PC-3 (cell line): ENCODE measurements around the gene PARP4. TPM values are rescaled to one million over a fixed set of nuclear protein-coding genes. Genes with fewer than 3 reads are reported as not detected.
A peak's percentile ranks its signal among the peaks of the same experiment; 100 is the strongest.

Experiments used
- ATAC-seq: fragments of 200-7000 bp; cut with Tn5 transposase; 2 replicates; pipeline ENCODE4 v1.9.1; 2020; ENCODE audit warnings: mild to moderate bottlenecking, moderate library complexity
- BruUV-seq: library from RNA; stranded (reverse); fragments of 400-500 nt; replicated peaks from 2 replicates; lab custom pipeline; 2021; lab: Mats Ljungman, UMichigan
- CTCF ChIA-PET: fragments of 300-600 bp; sonication (Branson Sonifier 250); formaldehyde crosslinking; loops from one replicate; lab custom pipeline; 2022; ENCODE audit warnings: antibody characterized with exemption; lab: Charles Lee
- POLR2A ChIA-PET: fragments of 300-600 bp; sonication (Branson Sonifier 250); formaldehyde crosslinking; loops from one replicate; lab custom pipeline; 2022; ENCODE audit warnings: antibody characterized with exemption; ENCODE audit not compliant: unreplicated experiment; lab: Charles Lee
- DNase-seq: peaks from one replicate; pipeline ENCODE4 v3.0.0-alpha.2; 2015
- H2AFZ ChIP-seq: fragments of 300-600 bp; sonication (generic); 2 replicates; pipeline ENCODE4 v1.6.0; 2016; ENCODE audit warnings: antibody characterized with exemption, low read length
- H3F3A ChIP-seq: fragments of 300-600 bp; sonication (generic); one replicate; pipeline ENCODE4 v1.6.0; 2017; ENCODE audit warnings: antibody characterized with exemption, low read length, control low read depth, mild to moderate bottlenecking; ENCODE audit not compliant: unreplicated experiment
- H3K27ac ChIP-seq: fragments of 300-600 bp; sonication (generic); 2 replicates; pipeline ENCODE4 v1.5.1; 2016; ENCODE audit warnings: mild to moderate bottlenecking, low read length
- H3K27me3 ChIP-seq: fragments of 300-600 bp; sonication (generic); 2 replicates; pipeline ENCODE4 v1.6.1; 2016; ENCODE audit warnings: low read length, mixed read lengths
- H3K36me3 ChIP-seq: fragments of 300-600 bp; sonication (generic); 2 replicates; pipeline ENCODE4 v1.6.1; 2016; ENCODE audit warnings: low read depth, mixed run types, low read length, mixed read lengths
- H3K4me1 ChIP-seq: fragments of 300-600 bp; sonication (generic); 2 replicates; pipeline ENCODE4 v1.5.1; 2016; ENCODE audit warnings: low read length; ENCODE audit not compliant: insufficient read depth
- H3K4me2 ChIP-seq: fragments of 300-600 bp; sonication (generic); 2 replicates; pipeline ENCODE4 v1.6.0; 2016; ENCODE audit warnings: low read length
- H3K4me3 ChIP-seq: fragments of 300-600 bp; sonication (generic); 2 replicates; pipeline ENCODE4 v1.5.1; 2016; ENCODE audit warnings: mild to moderate bottlenecking, low read length, mixed read lengths
- H3K79me2 ChIP-seq: fragments of 300-600 bp; sonication (generic); 2 replicates; pipeline ENCODE4 v1.6.1; 2017; ENCODE audit warnings: low read length, mixed read lengths
- H3K9ac ChIP-seq: fragments of 300-600 bp; sonication (generic); 2 replicates; pipeline ENCODE4 v1.6.0; 2016; ENCODE audit warnings: mild to moderate bottlenecking, low read length
- H3K9me2 ChIP-seq: fragments of 300-600 bp; sonication (generic); replicated peaks from 2 replicates; pipeline ENCODE4 v1.6.1; 2016; ENCODE audit warnings: mixed run types, low read length, mixed read lengths
- H3K9me3 ChIP-seq: fragments of 300-600 bp; sonication (generic); 2 replicates; pipeline ENCODE4 v1.6.1; 2016; ENCODE audit warnings: low read length, mixed read lengths
- H4K20me1 ChIP-seq: fragments of 300-600 bp; sonication (generic); 2 replicates; pipeline ENCODE4 v1.6.1; 2016; ENCODE audit warnings: low read length, mixed read lengths
- CTCF ChIP-seq: fragments of 300-600 bp; sonication (generic); conservative IDR thresholded peaks from 2 replicates; pipeline ENCODE4 v1.5.1; 2017; ENCODE audit warnings: antibody characterized with exemption, low read depth, mild to moderate bottlenecking, low read length
- EZH2 ChIP-seq: fragments of 300-600 bp; sonication (generic); IDR thresholded peaks from one replicate; pipeline ENCODE4 v1.6.1; 2017; ENCODE audit warnings: antibody characterized with exemption, mild to moderate bottlenecking, low read length; ENCODE audit not compliant: unreplicated experiment
- EZH2phosphoT487 ChIP-seq: fragments of 300-600 bp; sonication (generic); IDR thresholded peaks from 2 replicates; pipeline ENCODE4 v1.6.1; 2018; ENCODE audit warnings: mild to moderate bottlenecking, antibody characterized with exemption, low read length, borderline replicate concordance
- intact Hi-C: fragments of 100-400 bp; cut with micrococcal nuclease; formaldehyde crosslinking; loops from 2 replicates; pipeline ENCODE4 v1.9.0; 2023
- total RNA-seq: library from RNA; depleted of rRNA; stranded (reverse); fragments of >200 nt; gene quantifications from 2 replicates; pipeline ENCODE4 v1.2.3, GENCODE V29; 2014

The PARP4 gene
- total RNA-seq, 1 experiment from 2014 or later: 50.4 TPM

GRCh38 chr13:24512908-24513213 lies 283 bp upstream of the PARP4 start:
- H3K79me2 ChIP-seq: peaks cover 36% of the 10 kb centered on the region
- H3K36me3 ChIP-seq: peaks cover 9% of the 10 kb centered on the region; the same call in 1 of the 2 replicates
- H2AFZ ChIP-seq: peak overlapping the region; percentile 47
- ChIA-PET CTCF (interaction anchor here (0.8 kb wide), 1 partner anchor 207 kb away, joined by 6 read pairs; no protein-coding TSS in a partner anchor), POLR2A (no interaction called here)
- no peaks in the 10 kb centered on the region for H3K9me2 ChIP-seq
- BruUV-seq: TSS peak; percentile 78
- peak overlapping the region; percentile 79 for H3K4me3 ChIP-seq
- peaks cover 30% of the 10 kb centered on the region for H3K4me1 ChIP-seq
- H3K4me2 ChIP-seq: peak overlapping the region; percentile 84
- peak overlapping the region; percentile 100 for H3K9ac ChIP-seq
- H3K27me3 ChIP-seq: no peaks in the 10 kb centered on the region
- H4K20me1 ChIP-seq: 0 out of 2 replicates have a peak, but pooled peaks cover 9% of the 10 kb centered on the region
- ATAC-seq (no peak), DNase-seq (no peak)
- H3K9me3 ChIP-seq: no peaks in the 10 kb centered on the region
- H3K27ac ChIP-seq: peak overlapping the region; percentile 98
- intact Hi-C loops: no loop called here
- no peak for TF ChIP-seq EZH2
- TF ChIP-seq EZH2phosphoT487: no peak
- TF ChIP-seq CTCF: no peak
- H3F3A ChIP-seq: peaks cover 6% of the 10 kb centered on the region

GRCh38 chr13:24511816-24512196 lies 772 bp downstream of the PARP4 start:
- ATAC-seq (peak; percentile 6), DNase-seq (no peak)
- H3K4me2 ChIP-seq: peak overlapping the region; percentile 84
- 0 out of 2 replicates have a peak, but pooled peaks cover 11% of the 10 kb centered on the region for H4K20me1 ChIP-seq
- TF ChIP-seq CTCF (no peak), EZH2 (no peak), EZH2phosphoT487 (no peak)
- H3K27me3 ChIP-seq: no peaks in the 10 kb centered on the region
- H3K79me2 ChIP-seq: peaks cover 46% of the 10 kb centered on the region
- no peaks in the 10 kb centered on the region for H3K9me3 ChIP-seq
- H3K9me2 ChIP-seq: no peaks in the 10 kb centered on the region
- peak overlapping the region; percentile 79 for H3K4me3 ChIP-seq
- BruUV-seq: no TSS peak
- H3K36me3 ChIP-seq: peaks cover 15% of the 10 kb centered on the region
- no peak overlapping the region for H2AFZ ChIP-seq
- peaks cover 6% of the 10 kb centered on the region for H3F3A ChIP-seq
- peaks cover 30% of the 10 kb centered on the region for H3K4me1 ChIP-seq
- ChIA-PET POLR2A (interaction anchor here (0.6 to 1.1 kb wide), 2 partner anchors 9 to 263 kb away, joined by 3 to 4 read pairs; no protein-coding TSS in a partner anchor), CTCF (no interaction called here)
- intact Hi-C loops: loop anchor here (1.0 kb wide), 1 partner anchor 9 kb away; no protein-coding TSS in a partner anchor
- peak overlapping the region; percentile 100 for H3K9ac ChIP-seq
- peak overlapping the region; percentile 98 for H3K27ac ChIP-seq
